NCI-H2029 treated with DMSO at 0.1 percent for 48 hours (cell line): ENCODE data around the gene RASA3.
"Not testable (repeated sequence)": the region's sequence is repeated elsewhere in the genome, so short reads cannot be mapped to it uniquely, and the experiment has no call there.

Experiments used
- DNase-seq: peaks from one replicate; lab custom pipeline; 2025; lab: John Stamatoyannopoulos, UW

The RASA3 gene

DNA sequence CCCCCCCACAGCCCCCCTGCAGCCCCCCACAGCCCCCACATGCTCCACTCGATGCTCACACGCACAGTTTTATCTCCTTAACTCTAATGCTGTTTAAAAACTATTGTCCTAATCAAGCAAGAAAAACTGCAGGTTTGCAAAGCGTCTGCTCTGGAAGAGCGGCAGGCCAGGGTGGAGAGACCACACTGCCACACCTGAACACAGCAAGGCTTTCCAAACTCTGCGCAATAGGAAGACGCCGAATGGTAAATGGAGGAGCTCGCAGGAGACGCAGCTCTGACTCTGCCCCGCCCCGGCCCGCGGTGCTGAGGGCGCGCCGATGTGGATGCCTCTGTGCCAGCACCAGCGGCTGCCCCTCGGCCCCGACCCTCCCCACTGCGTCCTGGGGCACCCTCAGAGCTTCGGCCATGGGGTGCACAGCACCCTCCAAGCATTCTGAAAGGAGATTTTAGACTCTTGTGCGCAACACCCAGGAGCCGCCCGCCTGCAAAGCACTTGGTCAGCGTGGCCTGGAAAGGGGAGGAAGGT is 32.4 kb downstream of the RASA3 start:
- no peak for DNase-seq

DNA sequence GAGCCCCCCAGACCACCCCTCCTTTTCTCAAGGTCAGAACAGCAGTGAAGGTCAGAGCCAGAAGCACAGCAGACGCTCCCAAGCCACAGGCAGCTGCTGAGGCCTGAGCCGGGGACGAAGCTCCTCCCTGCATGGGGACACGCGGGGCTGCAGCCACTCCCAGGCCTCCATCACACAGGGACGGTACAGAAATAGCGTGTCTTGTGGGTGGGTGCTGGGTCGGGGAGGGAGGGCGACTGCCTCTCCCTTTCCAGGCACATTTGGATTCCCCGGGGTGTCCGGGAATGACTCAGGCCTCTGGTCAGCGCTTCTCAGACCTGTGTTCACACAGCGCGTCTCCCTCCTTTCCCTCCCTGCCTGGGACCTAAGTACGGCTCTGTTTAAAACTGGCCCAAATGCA is 33.2 kb downstream of the RASA3 start:
- no peak for DNase-seq

DNA sequence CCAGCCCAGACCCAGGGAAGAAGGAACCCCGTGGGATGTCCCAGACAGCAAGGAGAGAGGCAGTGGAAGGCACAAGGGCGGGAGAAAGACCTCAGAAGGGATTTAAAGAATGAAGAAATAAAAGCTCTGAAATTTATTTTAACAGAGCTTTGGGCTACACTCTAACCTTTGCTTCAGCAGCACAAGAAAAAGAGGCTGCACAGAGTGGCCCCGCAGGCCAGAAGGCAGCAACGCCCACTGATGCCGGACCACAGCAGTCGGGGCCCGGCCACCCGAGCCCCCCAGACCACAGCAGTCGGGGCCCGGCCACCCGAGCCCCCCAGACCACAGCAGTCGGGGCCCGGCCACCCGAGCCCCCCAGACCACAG is 33.8 kb downstream of the RASA3 start:
- DNase-seq: not testable (repeated sequence)

GRCh38 chr13:114097893-114098688 is 34.3 kb downstream of the RASA3 start:
- no peak for DNase-seq

DNA sequence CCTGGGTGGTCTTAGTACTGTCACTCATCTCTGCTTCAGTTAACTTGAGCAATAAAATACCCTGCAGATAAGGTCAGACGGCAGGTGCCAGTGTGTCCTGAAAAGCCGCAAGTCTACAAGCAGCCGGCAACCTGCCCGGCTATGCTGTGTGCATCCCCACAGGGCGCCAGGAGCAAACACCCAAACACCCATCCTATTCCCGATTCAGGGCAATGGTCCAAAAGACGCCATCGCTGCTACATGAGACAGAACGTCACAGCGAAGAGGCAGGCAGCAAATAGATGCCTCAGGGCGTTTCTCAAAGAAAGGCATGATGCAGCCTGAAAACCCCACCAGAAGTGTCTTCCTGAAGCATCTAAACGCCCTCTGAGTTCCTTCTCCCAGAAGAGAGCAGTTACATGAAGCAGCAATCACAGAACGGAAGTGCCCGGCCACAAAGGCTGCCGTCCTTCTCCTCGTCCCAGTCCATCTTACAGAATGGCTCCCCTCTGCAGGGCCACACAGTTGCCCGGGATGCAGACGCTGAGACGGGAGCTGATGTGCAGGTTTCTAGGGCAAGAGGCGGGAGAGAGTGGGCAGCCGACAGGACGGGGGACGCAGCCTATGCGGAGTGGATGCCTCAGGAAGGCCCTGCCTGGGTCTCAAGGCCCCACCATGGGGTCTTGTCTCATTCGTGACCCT is 35.1 kb downstream of the RASA3 start:
- no peak for DNase-seq

GRCh38 chr13:114096811-114097211 is 35.6 kb downstream of the RASA3 start:
- DNase-seq: no peak

DNA sequence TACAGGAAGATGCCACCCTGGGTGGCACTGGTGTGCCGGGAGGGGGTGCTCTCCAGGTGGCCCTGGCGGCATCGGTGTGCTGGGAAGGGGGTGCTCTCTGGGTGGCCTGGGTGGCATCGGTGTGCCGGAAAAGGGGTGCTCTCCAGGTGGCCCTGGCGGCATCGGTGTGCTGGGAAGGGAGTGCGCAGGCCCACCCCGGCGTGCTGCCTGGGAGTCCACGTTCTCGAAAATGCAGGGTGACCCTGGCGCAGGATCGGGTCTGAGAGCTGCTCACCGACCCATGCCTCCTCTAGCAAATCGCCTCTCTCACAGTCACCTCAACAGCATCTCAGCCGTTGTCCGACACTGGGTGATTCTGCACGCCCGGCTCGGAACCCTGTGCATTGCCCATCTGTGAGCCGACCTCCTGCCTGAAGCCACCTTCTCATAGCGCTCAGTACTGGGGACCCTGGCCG is 36.4 kb downstream of the RASA3 start:
- no peak for DNase-seq

DNA sequence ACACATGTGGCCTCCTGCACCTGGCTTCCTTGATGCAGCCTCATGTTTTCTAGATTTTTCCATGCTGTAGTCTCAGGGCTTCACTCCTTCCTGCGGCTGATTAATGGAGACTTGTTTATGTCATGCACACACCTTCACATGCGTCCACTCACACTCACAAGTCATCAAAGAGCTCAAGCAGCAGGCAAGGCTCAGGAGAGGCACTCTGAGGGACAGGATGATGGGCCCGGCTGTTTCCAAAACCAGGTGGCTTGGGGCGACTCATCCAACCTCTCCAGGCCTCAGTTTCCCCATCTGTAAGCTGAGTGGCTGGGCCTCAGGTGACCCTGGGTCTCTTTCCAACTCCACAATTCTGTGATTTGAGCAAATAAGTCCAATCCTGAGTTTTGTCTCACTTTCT is 36.9 kb downstream of the RASA3 start:
- DNase-seq: no peak

DNA sequence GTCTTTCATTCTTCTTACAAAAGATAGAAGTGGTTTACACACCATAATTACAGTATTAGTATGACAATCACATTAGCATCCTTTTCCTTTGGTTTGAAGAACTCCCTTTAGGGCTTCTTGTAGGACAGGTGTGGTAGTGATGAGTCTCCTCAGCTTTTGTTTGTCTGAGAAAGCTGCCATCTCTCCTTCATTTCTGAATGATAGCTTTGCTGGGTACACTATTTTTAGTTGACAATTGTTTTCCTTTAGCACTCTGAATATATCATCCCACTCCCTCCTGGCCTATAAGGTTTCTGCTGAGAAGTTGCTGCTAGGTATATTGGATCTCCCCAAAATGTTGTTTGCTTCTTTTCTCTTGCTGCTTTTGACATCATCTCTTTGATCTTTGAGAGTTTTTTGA is 39.3 kb downstream of the RASA3 start:
- DNase-seq: no peak

- DNase-seq: no peak
Observed at GRCh38 chr13:114092468-114092867, 40.0 kb downstream of the RASA3 start.

GRCh38 chr13:114090476-114090875 is 41.9 kb downstream of the RASA3 start:
- no peak for DNase-seq

- DNase-seq: no peak
Observed at GRCh38 chr13:114089751-114090400, 42.5 kb downstream of the RASA3 start.

- DNase-seq: no peak
Observed at GRCh38 chr13:114089341-114089740, 43.1 kb downstream of the RASA3 start.

GRCh38 chr13:114088863-114089262 is 43.6 kb downstream of the RASA3 start:
- no peak for DNase-seq

DNA sequence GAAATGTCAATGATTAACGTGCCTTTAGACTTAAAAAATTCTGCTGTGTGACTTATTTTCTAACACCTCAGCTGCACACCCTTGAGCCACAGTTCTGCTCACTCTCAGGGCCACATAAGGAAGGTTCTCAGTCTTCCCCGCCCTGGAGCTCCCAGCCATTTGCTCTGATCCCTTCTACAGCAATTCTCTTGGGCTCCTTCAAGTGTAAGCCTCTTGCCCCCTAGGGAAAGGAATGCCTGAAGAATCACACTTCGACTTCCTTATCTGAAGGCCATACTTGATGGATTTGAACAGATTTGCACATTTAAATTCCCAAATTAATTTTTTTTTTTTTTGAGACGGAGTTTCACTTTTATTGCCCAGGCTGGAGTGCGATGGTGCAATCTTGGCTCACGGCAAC is 44.2 kb downstream of the RASA3 start:
- DNase-seq: no peak

GRCh38 chr13:114087430-114087829 is 45.0 kb downstream of the RASA3 start:
- no peak for DNase-seq

- DNase-seq: no peak
Observed at GRCh38 chr13:114082849-114083645, 49.4 kb downstream of the RASA3 start.

DNA sequence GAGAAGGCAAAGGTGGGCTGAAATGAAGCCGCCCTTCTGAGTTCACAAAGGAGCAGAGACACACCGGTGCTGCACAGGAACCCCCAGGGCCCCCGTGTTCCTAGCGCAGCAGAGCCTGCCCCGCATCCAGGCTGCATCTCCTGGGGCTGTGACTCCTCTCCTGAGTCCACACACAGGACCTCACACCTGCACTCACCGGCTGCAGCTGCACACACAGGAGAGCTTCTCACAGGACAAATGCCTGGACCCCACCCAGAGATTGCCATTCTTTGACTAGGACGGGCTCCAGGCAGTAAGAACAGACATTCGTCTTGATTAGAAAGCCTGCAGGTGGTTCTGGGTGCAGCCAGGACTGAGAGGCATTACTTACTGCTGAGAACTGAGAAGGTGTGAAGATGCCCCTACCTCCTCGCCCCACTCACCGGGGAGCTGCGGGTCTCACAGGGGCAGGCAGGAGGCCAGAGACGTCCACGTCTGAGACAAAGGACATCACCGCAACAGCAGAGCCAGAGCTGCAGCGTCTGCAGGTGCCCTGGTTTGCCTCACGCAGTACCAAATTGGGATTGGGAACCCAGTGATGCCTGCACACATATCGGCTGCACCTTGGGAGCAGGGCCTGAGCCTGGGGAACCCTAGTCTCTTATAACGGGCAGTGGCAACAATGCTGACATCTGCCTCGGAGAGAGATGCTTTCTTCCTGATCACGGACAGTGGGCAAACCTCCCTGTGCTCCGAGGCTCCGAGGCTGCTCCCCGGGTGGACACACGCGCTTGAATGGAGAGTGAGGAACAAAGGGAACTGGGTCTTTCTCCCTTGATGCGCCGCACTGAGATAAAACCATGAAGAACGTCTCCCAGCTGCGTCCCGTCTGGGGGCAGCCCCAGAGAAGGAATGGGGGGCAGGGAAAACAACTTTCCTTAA is 50.4 kb downstream of the RASA3 start:
- no peak for DNase-seq

GRCh38 chr13:114080739-114081561 is 51.5 kb downstream of the RASA3 start:
- no peak for DNase-seq
